ENCODE data around the gene SMC1A.
"Not testable (repeated sequence)": the region's sequence is repeated elsewhere in the genome, so short reads cannot be mapped to it uniquely, and the experiment has no call there.

Gene SMC1A

GRCh38 chrX:53421125-53421524 lies 1.3 kb downstream of the SMC1A start:
- DNase-seq, result no peak

- DNase-seq, result not testable (repeated sequence)
Observed at GRCh38 chrX:53420351-53420750, 2.1 kb downstream of the SMC1A start.

- DNase-seq, result no peak
Observed at GRCh38 chrX:53412446-53412845, 10.0 kb downstream of the SMC1A start.

GRCh38 chrX:53403535-53403934 lies 18.9 kb downstream of the SMC1A start:
- DNase-seq, result no peak

- no peak for DNase-seq
Observed at GRCh38 chrX:53398216-53398615, 24.2 kb downstream of the SMC1A start.

GRCh38 chrX:53395605-53396298 lies 26.7 kb downstream of the SMC1A start:
- no peak for DNase-seq

GRCh38 chrX:53383376-53384076 lies 38.9 kb downstream of the SMC1A start:
- DNase-seq, result no peak

GRCh38 chrX:53379747-53380146 lies 42.7 kb downstream of the SMC1A start:
- DNase-seq, result no peak

- DNase-seq, result no peak
Observed at GRCh38 chrX:53379008-53379710, 43.3 kb downstream of the SMC1A start.

- DNase-seq, result no peak
Observed at GRCh38 chrX:53377464-53377863, 45.0 kb downstream of the SMC1A start.

- DNase-seq, result no peak
Observed at GRCh38 chrX:53376888-53377287, 45.6 kb downstream of the SMC1A start.

GRCh38 chrX:53374923-53375322 lies 47.5 kb downstream of the SMC1A start:
- DNase-seq, result no peak

GRCh38 chrX:53374222-53374820 lies 48.1 kb downstream of the SMC1A start:
- DNase-seq, result no peak

- DNase-seq, result no peak
Observed at GRCh38 chrX:53373307-53373706, 49.1 kb downstream of the SMC1A start.

- DNase-seq, result not testable (repeated sequence)
Observed at GRCh38 chrX:53366454-53366853, 56.0 kb downstream of the SMC1A start.

GRCh38 chrX:53362449-53362848 lies 60.0 kb downstream of the SMC1A start:
- no peak for DNase-seq

GRCh38 chrX:53357799-53358530 lies 64.5 kb downstream of the SMC1A start:
- DNase-seq, result no peak

- no peak for DNase-seq
Observed at GRCh38 chrX:53356186-53356585, 66.3 kb downstream of the SMC1A start.

- no peak for DNase-seq
Observed at GRCh38 chrX:53354669-53355068, 67.8 kb downstream of the SMC1A start.

- DNase-seq, result no peak
Observed at GRCh38 chrX:53347948-53348347, 74.5 kb downstream of the SMC1A start.

- no peak for DNase-seq
Observed at GRCh38 chrX:53340852-53341645, 81.4 kb downstream of the SMC1A start.

- DNase-seq, result no peak
Observed at GRCh38 chrX:53337101-53337500, 85.4 kb downstream of the SMC1A start.
